GM12878 (cell line): ENCODE data around the gene MYLK3.

Experiments used
- POLR2AphosphoS5 ChIP-seq: IDR thresholded peaks from 2 replicates; pipeline ENCODE4 v1.6.1; 2011; ENCODE audit warnings: mild to moderate bottlenecking, low read length, inconsistent platforms
- TF ChIP-seq, protein P1 (sequence below): fragments of 450-650 bp; IDR thresholded peaks from 2 replicates; pipeline ENCODE4 v1.6.1; 2017; ENCODE audit warnings: mild to moderate bottlenecking
- TF ChIP-seq, protein P2 (sequence below): fragments of 450-650 bp; IDR thresholded peaks from 2 replicates; pipeline ENCODE4 v1.6.1; 2017; ENCODE audit warnings: mild to moderate bottlenecking, low read depth, inconsistent platforms; ENCODE audit not compliant: poor library complexity, severe bottlenecking
- TF ChIP-seq, protein P3 (sequence below): fragments of 450-650 bp; formaldehyde crosslinking; IDR thresholded peaks from 2 replicates; pipeline ENCODE4 v1.4.0; 2020; ENCODE audit warnings: mild to moderate bottlenecking, moderate library complexity

DNA sequence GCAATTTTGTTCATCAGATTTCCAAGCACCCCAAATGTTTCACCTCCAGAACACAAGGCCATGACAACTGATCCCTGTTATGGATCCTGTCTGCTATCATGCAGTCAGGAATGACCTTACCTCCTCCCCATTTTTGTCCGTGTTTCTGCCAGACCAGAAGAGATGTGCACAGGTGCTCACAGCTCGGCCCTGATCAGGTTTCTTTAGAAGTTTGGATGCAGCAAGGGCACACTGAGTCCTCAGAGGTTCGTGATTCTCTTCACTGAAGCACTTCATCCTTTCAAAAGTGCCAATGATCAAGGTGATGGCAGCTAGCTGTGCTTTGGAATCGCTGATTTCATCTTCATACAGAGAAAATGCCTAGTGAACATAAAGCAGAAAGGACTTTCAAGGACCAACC lies 86.0 kb downstream of the MYLK3 start:
- TF ChIP-seq, protein P1, sequence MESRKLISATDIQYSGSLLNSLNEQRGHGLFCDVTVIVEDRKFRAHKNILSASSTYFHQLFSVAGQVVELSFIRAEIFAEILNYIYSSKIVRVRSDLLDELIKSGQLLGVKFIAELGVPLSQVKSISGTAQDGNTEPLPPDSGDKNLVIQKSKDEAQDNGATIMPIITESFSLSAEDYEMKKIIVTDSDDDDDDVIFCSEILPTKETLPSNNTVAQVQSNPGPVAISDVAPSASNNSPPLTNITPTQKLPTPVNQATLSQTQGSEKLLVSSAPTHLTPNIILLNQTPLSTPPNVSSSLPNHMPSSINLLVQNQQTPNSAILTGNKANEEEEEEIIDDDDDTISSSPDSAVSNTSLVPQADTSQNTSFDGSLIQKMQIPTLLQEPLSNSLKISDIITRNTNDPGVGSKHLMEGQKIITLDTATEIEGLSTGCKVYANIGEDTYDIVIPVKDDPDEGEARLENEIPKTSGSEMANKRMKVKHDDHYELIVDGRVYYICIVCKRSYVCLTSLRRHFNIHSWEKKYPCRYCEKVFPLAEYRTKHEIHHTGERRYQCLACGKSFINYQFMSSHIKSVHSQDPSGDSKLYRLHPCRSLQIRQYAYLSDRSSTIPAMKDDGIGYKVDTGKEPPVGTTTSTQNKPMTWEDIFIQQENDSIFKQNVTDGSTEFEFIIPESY = no peak
- TF ChIP-seq, protein P2, sequence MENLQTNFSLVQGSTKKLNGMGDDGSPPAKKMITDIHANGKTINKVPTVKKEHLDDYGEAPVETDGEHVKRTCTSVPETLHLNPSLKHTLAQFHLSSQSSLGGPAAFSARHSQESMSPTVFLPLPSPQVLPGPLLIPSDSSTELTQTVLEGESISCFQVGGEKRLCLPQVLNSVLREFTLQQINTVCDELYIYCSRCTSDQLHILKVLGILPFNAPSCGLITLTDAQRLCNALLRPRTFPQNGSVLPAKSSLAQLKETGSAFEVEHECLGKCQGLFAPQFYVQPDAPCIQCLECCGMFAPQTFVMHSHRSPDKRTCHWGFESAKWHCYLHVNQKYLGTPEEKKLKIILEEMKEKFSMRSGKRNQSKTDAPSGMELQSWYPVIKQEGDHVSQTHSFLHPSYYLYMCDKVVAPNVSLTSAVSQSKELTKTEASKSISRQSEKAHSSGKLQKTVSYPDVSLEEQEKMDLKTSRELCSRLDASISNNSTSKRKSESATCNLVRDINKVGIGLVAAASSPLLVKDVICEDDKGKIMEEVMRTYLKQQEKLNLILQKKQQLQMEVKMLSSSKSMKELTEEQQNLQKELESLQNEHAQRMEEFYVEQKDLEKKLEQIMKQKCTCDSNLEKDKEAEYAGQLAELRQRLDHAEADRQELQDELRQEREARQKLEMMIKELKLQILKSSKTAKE = no peak
- no peak for TF ChIP-seq POLR2AphosphoS5
- TF ChIP-seq, protein P3, sequence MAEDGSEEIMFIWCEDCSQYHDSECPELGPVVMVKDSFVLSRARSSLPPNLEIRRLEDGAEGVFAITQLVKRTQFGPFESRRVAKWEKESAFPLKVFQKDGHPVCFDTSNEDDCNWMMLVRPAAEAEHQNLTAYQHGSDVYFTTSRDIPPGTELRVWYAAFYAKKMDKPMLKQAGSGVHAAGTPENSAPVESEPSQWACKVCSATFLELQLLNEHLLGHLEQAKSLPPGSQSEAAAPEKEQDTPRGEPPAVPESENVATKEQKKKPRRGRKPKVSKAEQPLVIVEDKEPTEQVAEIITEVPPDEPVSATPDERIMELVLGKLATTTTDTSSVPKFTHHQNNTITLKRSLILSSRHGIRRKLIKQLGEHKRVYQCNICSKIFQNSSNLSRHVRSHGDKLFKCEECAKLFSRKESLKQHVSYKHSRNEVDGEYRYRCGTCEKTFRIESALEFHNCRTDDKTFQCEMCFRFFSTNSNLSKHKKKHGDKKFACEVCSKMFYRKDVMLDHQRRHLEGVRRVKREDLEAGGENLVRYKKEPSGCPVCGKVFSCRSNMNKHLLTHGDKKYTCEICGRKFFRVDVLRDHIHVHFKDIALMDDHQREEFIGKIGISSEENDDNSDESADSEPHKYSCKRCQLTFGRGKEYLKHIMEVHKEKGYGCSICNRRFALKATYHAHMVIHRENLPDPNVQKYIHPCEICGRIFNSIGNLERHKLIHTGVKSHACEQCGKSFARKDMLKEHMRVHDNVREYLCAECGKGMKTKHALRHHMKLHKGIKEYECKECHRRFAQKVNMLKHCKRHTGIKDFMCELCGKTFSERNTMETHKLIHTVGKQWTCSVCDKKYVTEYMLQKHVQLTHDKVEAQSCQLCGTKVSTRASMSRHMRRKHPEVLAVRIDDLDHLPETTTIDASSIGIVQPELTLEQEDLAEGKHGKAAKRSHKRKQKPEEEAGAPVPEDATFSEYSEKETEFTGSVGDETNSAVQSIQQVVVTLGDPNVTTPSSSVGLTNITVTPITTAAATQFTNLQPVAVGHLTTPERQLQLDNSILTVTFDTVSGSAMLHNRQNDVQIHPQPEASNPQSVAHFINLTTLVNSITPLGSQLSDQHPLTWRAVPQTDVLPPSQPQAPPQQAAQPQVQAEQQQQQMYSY (CRISPR knock-in tag) = no peak
